ENCODE data around the gene CD164L2.
"Not testable (repeated sequence)": the region's sequence is repeated elsewhere in the genome, so short reads cannot be mapped to it uniquely, and the experiment has no call there.

CD164L2 gene

DNA sequence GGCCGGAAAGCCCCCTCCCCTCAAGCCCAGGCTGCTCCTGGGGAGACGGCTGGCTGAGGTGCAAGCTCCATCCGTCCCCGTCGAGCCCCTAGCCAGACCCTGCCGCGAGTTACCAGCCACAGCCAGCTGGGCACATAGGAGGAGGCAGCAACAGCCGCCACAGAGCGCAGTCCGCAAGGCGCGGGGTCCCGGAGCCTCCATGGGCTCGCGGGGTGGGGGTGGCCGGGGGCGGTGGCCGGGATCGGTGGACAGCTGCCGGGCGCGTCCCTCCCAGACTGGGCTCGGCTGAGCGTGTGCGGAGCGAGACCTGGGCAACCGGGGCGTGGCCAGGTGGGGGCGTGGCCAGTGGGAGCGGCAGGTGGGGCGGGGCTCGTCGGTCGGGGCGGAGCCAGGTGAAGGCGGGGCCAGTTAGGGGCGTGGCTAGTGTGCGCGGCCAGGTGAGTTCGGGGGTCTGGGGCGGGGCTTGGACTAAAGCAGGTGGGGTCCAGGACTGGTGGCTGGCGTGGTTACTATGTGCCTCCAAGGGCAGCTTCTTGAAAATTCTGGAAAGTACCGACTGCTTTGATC lies at the start of gene CD164L2:
CD164L2 (minus strand) TSS at position 295 of the 567 bp plus-strand sequence; CDS start at position 201, 94 bp downstream.
- peak; percentile 57 for DNase-seq (ENCODE audit: low spot score)

GRCh38 chr1:27432725-27433124 lies 49.6 kb upstream of the CD164L2 start:
- not testable (repeated sequence) for DNase-seq (ENCODE audit: low spot score)

DNA sequence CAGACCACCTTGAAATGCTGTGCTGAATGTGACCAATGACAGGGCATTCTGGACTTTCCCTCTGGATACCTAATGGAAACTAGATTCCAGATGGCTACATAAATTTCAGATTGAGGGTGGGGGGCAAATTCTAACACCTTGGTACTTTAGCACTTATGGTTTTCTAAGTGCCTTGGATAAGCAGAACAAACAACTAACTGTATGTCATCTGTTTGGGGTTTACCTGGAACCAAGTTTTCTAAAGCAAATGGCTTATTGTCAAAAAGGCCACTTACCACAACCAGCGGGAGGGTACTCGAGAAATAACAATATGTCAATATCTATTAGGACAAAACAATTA lies 48.4 kb upstream of the CD164L2 start:
- DNase-seq (ENCODE audit: low spot score), result no peak

DNA sequence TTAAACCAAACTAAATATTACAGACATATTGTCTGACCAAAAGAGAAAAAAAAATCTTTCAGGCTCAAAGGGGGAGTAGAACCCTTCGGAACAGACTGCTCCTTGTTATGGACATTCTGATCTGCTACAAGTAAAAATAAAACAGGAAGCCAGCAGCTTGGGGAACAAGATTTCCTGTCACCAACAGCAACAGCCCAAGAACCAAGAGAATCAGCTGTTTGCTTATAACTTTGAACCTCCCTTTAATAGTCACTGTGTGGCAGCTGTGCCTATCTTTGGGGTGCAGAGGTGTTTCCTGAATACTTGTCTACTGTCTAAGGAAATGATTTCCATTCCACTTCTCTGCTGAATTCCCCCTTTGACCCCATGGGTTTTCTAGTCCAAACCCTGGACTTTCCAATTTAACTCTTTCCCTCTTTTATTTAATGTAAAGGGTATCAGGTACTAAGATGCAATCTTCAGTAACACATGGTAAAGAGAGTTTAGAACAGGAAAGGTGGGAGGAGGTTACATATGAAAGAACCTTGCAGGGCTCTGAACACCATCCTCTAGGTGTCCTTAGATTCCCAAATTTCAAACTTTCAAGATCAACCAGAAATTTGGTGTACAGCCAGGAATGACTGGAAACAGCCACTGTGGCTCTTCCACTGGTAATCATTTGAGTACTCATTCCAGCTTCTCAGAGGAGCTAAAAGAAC lies 47.9 kb upstream of the CD164L2 start:
- peak; percentile 40 for DNase-seq (ENCODE audit: low spot score)

- DNase-seq (ENCODE audit: low spot score), result no peak
Measured at GRCh38 chr1:27429029-27429425, 45.9 kb upstream of the CD164L2 start.

- no peak for DNase-seq (ENCODE audit: low spot score)
Measured at GRCh38 chr1:27428316-27429028, 45.3 kb upstream of the CD164L2 start.

DNA sequence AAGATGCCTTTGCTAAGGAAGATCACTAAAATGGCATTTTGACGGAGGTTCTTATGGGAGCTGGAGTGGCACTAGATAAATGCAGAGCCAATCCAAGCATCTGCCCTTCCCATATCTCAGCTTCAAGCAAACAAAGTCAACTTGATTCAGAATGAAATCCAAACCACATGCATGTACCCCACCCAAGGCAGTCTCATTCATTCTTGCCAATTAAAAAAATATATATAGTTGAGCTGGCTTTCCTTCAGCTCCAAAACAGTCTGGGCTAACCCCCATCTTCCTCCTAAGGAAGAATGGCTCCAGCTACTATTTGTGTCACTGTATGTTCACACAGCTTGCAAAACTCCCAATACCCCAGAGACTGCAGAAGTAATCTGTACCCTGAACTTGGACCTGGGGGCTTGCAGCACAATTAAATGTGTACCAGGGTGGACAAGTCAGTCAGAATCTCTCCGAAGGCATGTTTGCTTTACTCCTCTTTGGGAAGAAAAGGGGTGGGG lies 44.7 kb upstream of the CD164L2 start:
- no peak for DNase-seq (ENCODE audit: low spot score)

GRCh38 chr1:27427329-27427728 lies 44.2 kb upstream of the CD164L2 start:
- peak; percentile 51 for DNase-seq (ENCODE audit: low spot score)

GRCh38 chr1:27423709-27424108 lies 40.6 kb upstream of the CD164L2 start:
- no peak for DNase-seq (ENCODE audit: low spot score)

DNA sequence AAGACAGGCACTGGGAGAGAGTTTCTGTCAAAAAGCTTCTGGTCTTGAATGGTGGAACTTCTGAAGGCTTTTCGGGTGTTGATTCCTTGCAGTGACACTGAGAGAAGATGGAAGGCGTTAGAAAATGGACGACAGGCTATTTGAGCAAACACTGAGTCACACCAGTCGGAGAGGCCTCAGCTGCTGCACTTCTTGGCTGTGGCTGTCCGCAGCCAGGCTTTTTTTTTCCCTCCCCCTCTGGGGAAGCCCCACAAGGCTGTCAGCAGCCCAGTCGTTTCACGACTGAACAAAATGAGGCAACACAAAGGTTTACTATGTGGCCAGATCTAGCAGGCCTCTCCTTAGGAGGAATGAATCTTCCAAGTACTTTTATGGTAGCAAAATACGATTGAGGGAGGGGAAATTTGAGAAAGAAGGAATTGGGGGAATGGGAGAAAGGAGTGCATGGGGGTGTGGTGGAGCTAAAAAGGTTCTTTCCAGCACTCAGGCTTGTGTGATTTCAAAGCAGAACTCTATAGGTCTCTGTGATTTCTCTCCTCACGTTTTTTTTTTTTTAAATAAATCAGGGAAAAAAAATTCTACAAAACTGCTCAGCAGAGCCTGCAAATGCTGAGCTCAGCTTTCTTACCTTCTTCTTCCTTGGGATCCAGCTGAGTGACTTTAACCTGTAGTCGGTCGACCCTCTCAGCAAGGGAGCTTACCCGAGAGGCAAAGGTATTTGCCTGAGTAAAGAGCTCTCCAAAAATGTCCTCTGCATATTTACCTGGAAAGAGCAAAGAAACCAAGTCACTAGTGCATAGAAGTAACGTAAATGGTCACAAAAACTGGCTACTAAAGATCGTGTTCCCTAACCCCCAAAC lies 35.4 kb upstream of the CD164L2 start:
- no peak for DNase-seq (ENCODE audit: low spot score)

DNA sequence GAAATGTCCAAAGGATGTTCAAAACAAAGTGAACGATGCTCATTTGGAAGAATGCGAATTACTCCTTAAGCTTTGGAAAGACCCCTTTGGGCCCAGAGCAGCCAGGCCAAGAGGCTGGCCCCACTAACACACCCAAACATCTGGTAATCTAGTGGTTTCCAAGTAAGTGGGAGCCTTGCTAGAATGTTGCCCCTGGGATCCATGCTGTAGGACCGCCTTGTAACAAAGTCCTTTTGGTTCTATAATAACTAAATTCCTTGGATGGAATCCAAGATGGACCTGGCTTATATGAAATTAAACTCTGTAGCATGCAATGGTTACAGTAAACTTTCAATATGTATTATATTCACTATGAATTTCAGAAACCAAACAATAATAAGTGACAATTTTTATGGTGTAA lies 34.6 kb upstream of the CD164L2 start:
- DNase-seq (ENCODE audit: low spot score), result no peak

DNA sequence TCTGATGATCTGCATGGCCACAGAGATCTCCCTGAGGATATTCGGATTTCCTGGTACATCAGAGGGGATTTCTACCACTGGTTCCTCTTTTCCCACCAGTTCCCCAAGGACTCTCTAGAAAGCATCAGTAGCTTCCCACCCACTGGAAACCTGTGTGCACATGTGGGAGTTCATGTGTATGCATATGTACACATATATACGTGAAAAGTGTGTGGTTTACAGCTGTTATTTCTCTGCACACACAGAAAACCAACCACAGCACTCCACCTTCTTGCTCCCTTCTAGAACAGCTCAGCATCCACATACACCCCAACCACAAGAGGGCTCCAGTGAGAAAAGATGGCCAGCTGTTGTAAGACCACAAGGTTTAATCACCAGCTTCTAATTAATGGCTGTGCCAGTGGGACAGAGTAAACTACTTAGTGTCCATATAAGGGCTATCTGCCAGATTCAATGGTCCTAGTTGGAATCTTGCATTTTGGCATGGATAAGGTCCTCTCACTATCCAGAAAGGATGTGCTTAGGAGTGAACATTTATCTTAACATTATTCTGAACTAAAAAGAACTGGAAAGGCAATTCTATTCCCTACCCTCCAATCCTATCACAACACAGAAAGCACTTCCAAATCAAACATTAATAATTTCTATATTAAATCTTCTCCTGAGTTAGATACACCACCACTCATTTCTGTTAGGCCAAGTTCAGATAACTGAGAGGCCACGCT lies 33.4 kb upstream of the CD164L2 start:
- peak; percentile 55 for DNase-seq (ENCODE audit: low spot score)

GRCh38 chr1:27414091-27414490 lies 31.0 kb upstream of the CD164L2 start:
- DNase-seq (ENCODE audit: low spot score), result no peak

DNA sequence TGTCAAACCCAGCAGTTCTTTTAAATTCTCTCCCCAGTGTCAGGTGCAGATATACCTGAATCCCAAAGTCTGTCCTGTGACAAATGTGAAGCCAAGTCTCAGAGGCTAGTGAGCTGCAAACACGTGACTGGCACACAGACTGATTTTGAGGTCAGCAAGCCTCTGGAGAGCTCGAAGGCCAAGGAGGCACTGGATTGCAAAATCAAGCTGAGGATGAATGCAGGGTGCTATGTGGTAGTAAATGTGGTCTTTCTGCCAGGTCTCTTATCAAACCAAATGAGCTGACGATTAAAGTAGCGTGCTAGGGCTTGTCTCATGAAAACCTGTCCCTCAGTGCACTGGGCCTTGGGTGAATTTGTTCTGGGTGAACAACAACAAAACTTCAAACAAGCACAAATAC lies 29.9 kb upstream of the CD164L2 start:
- DNase-seq (ENCODE audit: low spot score), result no peak

GRCh38 chr1:27412502-27412901 lies 29.4 kb upstream of the CD164L2 start:
- DNase-seq (ENCODE audit: low spot score), result no peak

- DNase-seq (ENCODE audit: low spot score), result no peak
Measured at GRCh38 chr1:27410709-27411108, 27.6 kb upstream of the CD164L2 start.

DNA sequence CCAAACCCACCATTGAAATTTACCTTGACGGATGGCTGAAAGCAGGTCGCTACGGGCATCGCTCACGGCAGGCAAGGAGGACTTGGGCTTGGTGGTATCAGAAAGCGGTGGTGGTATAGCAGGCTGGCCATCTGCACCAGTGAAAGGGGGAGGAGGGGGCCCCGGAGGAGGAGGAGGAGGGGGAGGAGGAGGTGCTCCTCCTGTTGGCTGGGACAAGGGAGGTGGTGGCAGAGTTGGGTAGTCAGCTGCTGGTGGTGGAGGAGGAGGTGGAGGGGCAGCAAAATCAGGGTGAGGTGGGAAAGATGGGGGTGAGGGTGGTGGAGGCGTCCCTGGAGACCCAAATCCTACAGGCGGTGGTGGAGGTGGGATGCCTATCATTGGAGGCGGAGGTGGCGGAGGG lies 26.5 kb upstream of the CD164L2 start:
- DNase-seq (ENCODE audit: low spot score), result no peak

- DNase-seq (ENCODE audit: low spot score), result no peak
Measured at GRCh38 chr1:27408151-27408550, 25.0 kb upstream of the CD164L2 start.

GRCh38 chr1:27406791-27407190 lies 23.7 kb upstream of the CD164L2 start:
- not testable (repeated sequence) for DNase-seq (ENCODE audit: low spot score)

- no peak for DNase-seq (ENCODE audit: low spot score)
Measured at GRCh38 chr1:27406362-27406680, 23.2 kb upstream of the CD164L2 start.

- DNase-seq (ENCODE audit: low spot score), result not testable (repeated sequence)
Measured at GRCh38 chr1:27405598-27406361, 22.6 kb upstream of the CD164L2 start.

Measured in germinal center (tissue), 1 donor.